Neural cell (in vitro differentiated cells): ENCODE results near the gene HRH1. TPM values are rescaled to one million over a fixed set of nuclear protein-coding genes. Genes with fewer than 3 reads are reported as not detected.
"Not testable (repeated sequence)": the region's sequence is repeated elsewhere in the genome, so short reads cannot be mapped to it uniquely, and the experiment has no call there.

ENCODE experiments used
- H2AFZ ChIP-seq: fragments of 200-600, 300-800 bp; sonication (generic), shearing (Covaris generic); 2 replicates; pipeline ENCODE4 v1.6.0; 2014; ENCODE audit warnings: low read depth, mild to moderate bottlenecking, antibody characterized with exemption, low read length, moderate library complexity
- H3F3A ChIP-seq: fragments of 200-600 bp; shearing (Covaris generic); 2 replicates; pipeline ENCODE4 v1.6.1; 2016; ENCODE audit warnings: mild to moderate bottlenecking, moderate library complexity, mixed read lengths, antibody characterized with exemption, low read length; ENCODE audit not compliant: insufficient read depth, poor library complexity, severe bottlenecking
- H3K27ac ChIP-seq: fragments of 200-600, 300-800 bp; sonication (generic), shearing (Covaris generic); 2 replicates; pipeline ENCODE4 v1.5.1; 2014; ENCODE audit warnings: mild to moderate bottlenecking, low read length, moderate library complexity
- H3K27me3 ChIP-seq: fragments of 300-800, 200-600 bp; sonication (generic), shearing (Covaris generic); 2 replicates; pipeline ENCODE4 v1.6.0; 2014; ENCODE audit warnings: mild to moderate bottlenecking, low read depth, low read length, moderate library complexity; ENCODE audit not compliant: insufficient read depth
- H3K36me3 ChIP-seq: fragments of 300-800, 200-600 bp; sonication (generic), shearing (Covaris generic); 2 replicates; pipeline ENCODE4 v1.5.1; 2014; ENCODE audit warnings: mild to moderate bottlenecking, antibody characterized with exemption, low read length, moderate library complexity; ENCODE audit not compliant: insufficient read depth
- H3K4me2 ChIP-seq: fragments of 300-800, 200-600 bp; sonication (generic), shearing (Covaris generic); 2 replicates; pipeline ENCODE4 v1.6.0; 2014; ENCODE audit warnings: mild to moderate bottlenecking, low read length
- H3K4me3 ChIP-seq: fragments of 300-800, 200-600 bp; sonication (generic), shearing (Covaris generic); 2 replicates; pipeline ENCODE4 v1.5.1; 2014; ENCODE audit warnings: mild to moderate bottlenecking, low read length, moderate library complexity
- H3K79me2 ChIP-seq: fragments of 200-600 bp; shearing (Covaris generic); replicated peaks from 2 replicates; pipeline ENCODE4 v1.6.0; 2014; ENCODE audit warnings: mild to moderate bottlenecking, low read length, moderate library complexity; ENCODE audit not compliant: insufficient read depth
- H3K9ac ChIP-seq: fragments of 300-800, 200-600 bp; sonication (generic), shearing (Covaris generic); 2 replicates; pipeline ENCODE4 v1.6.1; 2016; ENCODE audit warnings: mild to moderate bottlenecking, low read length, mixed read lengths
- H3K9me2 ChIP-seq: fragments of 200-600 bp; shearing (Covaris generic); 2 replicates; pipeline ENCODE4 v1.6.1; 2016; ENCODE audit warnings: mild to moderate bottlenecking, low read length, mixed read lengths; ENCODE audit not compliant: insufficient read depth
- H3K9me3 ChIP-seq: fragments of 200-600, 300-800 bp; sonication (generic), shearing (Covaris generic); 2 replicates; pipeline ENCODE4 v1.6.1; 2016; ENCODE audit warnings: mild to moderate bottlenecking, mixed run types, low read length, moderate library complexity, mixed read lengths
- H4K20me1 ChIP-seq: fragments of 200-600 bp; shearing (Covaris generic); 2 replicates; pipeline ENCODE4 v1.6.1; 2016; ENCODE audit warnings: mild to moderate bottlenecking, mixed run types; ENCODE audit not compliant: insufficient read depth
- CTCF ChIP-seq: fragments of 450-650 bp; IDR thresholded peaks from 2 replicates; pipeline ENCODE4 v1.5.1; 2014; ENCODE audit warnings: antibody characterized with exemption, mild to moderate bottlenecking, moderate library complexity; ENCODE audit not compliant: poor library complexity, severe bottlenecking
- EP300 ChIP-seq: fragments of 450-650 bp; conservative IDR thresholded peaks from 2 replicates; pipeline ENCODE4 v1.6.1; 2014; ENCODE audit warnings: antibody characterized with exemption, mild to moderate bottlenecking, moderate library complexity; ENCODE audit not compliant: poor library complexity, severe bottlenecking
- EZH2 ChIP-seq: fragments of 200-600, 300-800 bp; shearing (Covaris generic), sonication (generic); IDR thresholded peaks from 2 replicates; pipeline ENCODE4 v1.6.1; 2014; ENCODE audit warnings: antibody characterized with exemption, low read length, borderline replicate concordance, mild to moderate bottlenecking; ENCODE audit not compliant: insufficient read depth, poor library complexity, severe bottlenecking
- MXI1 ChIP-seq: fragments of 450-650 bp; conservative IDR thresholded peaks from 2 replicates; pipeline ENCODE4 v1.6.1; 2014; ENCODE audit warnings: antibody characterized with exemption, mild to moderate bottlenecking; ENCODE audit not compliant: poor library complexity, severe bottlenecking
- POLR2AphosphoS5 ChIP-seq: IDR thresholded peaks from 2 replicates; pipeline ENCODE4 v1.6.1; 2012
- RAD21 ChIP-seq: fragments of 450-650 bp; conservative IDR thresholded peaks from 2 replicates; pipeline ENCODE4 v1.6.1; 2014; ENCODE audit warnings: antibody characterized with exemption, mild to moderate bottlenecking, moderate library complexity
- SMC3 ChIP-seq: fragments of 450-650 bp; conservative IDR thresholded peaks from 2 replicates; pipeline ENCODE4 v1.6.1; 2014; ENCODE audit warnings: antibody characterized with exemption, mild to moderate bottlenecking, moderate library complexity; ENCODE audit not compliant: poor library complexity
- TAF1 ChIP-seq: IDR thresholded peaks from 2 replicates; pipeline ENCODE4 v1.6.1; 2012; ENCODE audit warnings: low read depth
- polyA plus RNA-seq: library from polyadenylated mRNA; depleted of rRNA; stranded (reverse); fragments of >200 nt; gene quantifications from 2 replicates; pipeline ENCODE4 v1.2.3, GENCODE V29; 2014
- TF ChIP-seq, protein P1 (sequence below): IDR thresholded peaks from 2 replicates; pipeline ENCODE4 v1.6.1; 2012; ENCODE audit warnings: borderline replicate concordance

The HRH1 gene
- polyA plus RNA-seq, 1 donor from 2014 or later = 0.06 TPM

DNA sequence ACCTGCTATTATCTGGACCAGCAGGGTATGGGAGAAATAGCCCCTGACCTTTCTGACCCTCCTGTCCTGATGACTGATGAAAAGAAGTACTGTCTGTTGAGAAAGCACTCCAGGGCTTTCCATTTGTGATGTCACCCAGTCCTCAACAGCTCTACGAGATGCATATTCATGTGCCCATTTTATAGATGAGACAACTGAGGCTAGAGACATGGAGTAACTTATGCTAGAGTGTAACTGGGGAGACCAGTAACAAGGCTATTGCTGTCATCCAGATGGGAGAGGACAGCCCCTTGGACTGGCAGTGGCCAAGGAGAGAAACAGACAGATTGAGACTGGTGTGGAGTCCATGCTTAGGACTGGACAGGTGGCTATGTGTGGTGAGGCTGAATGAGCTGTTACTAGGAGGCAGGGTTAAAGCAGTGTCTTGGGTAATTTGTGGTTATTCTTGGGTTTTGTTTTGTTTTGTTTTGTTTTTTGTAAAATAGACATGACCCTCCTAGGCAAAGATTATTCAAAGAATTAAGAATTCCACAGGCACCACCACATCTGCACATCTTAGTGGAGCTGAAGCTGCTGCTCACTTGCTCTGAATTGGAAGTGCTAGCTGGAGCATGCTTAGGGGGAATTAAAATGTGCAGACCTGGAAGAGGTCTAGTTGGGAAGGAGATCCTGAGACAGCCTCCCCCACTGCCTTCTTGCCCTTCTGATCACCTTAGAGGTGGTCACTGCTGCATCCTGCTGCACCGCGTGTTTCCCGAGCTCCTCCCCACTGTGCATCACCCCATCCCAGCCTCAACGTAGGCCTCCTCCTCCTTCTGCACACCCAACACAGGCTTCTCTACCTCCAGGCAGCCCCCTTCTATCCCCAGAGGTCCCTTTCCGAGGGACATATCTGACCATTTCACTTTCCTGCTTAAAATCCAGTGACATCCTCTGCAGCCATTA, 8.4 kb downstream of the HRH1 start (continued):
- no peak for TF ChIP-seq RAD21

DNA sequence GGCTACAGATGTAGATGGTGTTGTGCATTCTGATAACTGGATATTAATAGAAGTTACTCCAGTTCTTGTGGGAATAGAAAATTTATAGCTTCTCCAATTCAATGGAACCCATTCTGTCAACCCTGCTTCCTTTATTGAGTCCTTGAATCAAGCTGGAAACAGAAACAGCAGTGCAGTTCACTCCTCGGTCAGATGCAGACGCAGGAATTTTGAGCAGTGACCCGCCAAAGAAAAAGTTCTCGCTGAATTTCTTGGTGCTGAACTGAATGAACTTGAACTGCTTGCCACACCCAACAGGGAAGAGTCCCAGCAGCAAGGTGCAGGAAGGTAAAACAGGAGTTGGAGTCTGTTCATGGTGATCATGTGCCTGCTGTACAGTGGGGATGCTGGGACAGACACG, 10.3 kb downstream of the HRH1 start:
- Histone ChIP-seq H2AFZ (no peak overlapping the region), H3K79me2 (no peaks in the 10 kb centered on the region), H3F3A (no peaks in the 10 kb centered on the region), H3K4me3 (no peak overlapping the region), H4K20me1 (no peaks in the 10 kb centered on the region), H3K4me2 (no peak overlapping the region), H3K27ac (no peak overlapping the region), H3K27me3 (no peaks in the 10 kb centered on the region), H3K9ac (no peak overlapping the region), H3K9me2 (no peaks in the 10 kb centered on the region), H3K36me3 (no peaks in the 10 kb centered on the region), H3K9me3 (no peaks in the 10 kb centered on the region)
- TF ChIP-seq EP300 = no peak
- no peak for TF ChIP-seq RAD21
- TF ChIP-seq CTCF = no peak
- TF ChIP-seq MXI1 = no peak
- TF ChIP-seq EZH2 = no peak

DNA sequence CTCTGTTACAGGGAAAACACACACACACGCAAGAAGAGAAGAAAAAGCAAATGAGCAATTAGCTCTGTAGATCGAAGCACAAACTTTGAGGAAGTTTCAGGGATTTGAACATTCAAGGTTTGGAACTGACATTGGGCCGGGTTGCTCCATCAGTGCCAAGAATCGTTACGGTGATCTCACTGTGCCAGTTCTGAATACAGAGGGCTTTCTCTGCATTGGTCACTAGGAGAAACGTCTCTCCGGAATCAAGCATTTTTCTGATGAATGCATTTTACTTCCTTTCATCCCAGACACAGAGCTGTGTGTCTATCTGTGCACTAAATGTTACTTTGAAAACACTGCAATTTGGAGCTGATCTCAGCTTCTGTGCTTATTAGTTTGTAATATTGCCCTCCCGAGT, 11.2 kb downstream of the HRH1 start:
- Histone ChIP-seq H3F3A (no peaks in the 10 kb centered on the region), H3K27ac (no peak overlapping the region), H4K20me1 (no peaks in the 10 kb centered on the region), H3K9me3 (no peaks in the 10 kb centered on the region), H3K9me2 (no peaks in the 10 kb centered on the region), H3K9ac (no peak overlapping the region), H3K27me3 (no peaks in the 10 kb centered on the region), H3K79me2 (no peaks in the 10 kb centered on the region), H2AFZ (no peak overlapping the region), H3K4me2 (no peak overlapping the region), H3K36me3 (no peaks in the 10 kb centered on the region), H3K4me3 (no peak overlapping the region)
- TF ChIP-seq MXI1 = no peak
- no peak for TF ChIP-seq EZH2
- no peak for TF ChIP-seq POLR2AphosphoS5
- TF ChIP-seq CTCF = no peak
- TF ChIP-seq, protein P1, sequence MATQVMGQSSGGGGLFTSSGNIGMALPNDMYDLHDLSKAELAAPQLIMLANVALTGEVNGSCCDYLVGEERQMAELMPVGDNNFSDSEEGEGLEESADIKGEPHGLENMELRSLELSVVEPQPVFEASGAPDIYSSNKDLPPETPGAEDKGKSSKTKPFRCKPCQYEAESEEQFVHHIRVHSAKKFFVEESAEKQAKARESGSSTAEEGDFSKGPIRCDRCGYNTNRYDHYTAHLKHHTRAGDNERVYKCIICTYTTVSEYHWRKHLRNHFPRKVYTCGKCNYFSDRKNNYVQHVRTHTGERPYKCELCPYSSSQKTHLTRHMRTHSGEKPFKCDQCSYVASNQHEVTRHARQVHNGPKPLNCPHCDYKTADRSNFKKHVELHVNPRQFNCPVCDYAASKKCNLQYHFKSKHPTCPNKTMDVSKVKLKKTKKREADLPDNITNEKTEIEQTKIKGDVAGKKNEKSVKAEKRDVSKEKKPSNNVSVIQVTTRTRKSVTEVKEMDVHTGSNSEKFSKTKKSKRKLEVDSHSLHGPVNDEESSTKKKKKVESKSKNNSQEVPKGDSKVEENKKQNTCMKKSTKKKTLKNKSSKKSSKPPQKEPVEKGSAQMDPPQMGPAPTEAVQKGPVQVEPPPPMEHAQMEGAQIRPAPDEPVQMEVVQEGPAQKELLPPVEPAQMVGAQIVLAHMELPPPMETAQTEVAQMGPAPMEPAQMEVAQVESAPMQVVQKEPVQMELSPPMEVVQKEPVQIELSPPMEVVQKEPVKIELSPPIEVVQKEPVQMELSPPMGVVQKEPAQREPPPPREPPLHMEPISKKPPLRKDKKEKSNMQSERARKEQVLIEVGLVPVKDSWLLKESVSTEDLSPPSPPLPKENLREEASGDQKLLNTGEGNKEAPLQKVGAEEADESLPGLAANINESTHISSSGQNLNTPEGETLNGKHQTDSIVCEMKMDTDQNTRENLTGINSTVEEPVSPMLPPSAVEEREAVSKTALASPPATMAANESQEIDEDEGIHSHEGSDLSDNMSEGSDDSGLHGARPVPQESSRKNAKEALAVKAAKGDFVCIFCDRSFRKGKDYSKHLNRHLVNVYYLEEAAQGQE = no peak
- no peak for TF ChIP-seq EP300
- TF ChIP-seq TAF1 = no peak
- TF ChIP-seq RAD21 = no peak
- TF ChIP-seq SMC3 = no peak

DNA sequence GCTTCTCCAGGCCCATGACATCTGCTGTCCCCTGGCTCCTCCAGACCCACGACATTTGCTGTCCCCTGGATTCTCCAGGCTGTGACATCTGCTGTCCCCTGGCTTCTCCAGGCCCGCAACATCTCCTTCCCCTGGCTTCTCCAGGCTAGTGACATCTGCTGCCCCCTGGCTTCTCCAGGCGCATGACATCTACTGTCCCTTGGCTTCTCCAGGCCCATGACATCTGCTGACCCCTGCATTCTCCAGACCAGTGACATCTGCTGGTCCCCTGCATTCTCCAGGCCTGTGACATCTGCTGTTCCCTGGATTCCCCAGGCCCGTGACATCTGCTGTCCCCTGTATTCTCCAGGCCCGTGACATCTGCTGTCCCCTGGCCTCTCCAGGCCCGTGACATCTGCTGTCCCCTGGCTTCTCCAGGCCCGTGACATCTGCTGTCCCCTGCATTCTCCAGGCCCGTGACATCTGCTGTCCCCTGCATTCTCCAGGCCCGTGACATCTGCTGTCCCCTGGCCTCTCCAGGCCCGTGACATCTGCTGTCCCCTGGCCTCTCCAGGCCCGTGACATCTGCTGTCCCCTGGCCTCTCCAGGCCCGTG, 12.6 kb downstream of the HRH1 start:
- not testable (repeated sequence) for H3K27ac ChIP-seq, H3K4me3 ChIP-seq, H2AFZ ChIP-seq, H3K4me2 ChIP-seq, H4K20me1 ChIP-seq, H3F3A ChIP-seq, H3K79me2 ChIP-seq, H3K9me2 ChIP-seq, H3K36me3 ChIP-seq, H3K9me3 ChIP-seq, H3K9ac ChIP-seq, H3K27me3 ChIP-seq
